Osteoblast (primary cell): ENCODE data around the gene LRRK1. TPM values are rescaled to one million over a fixed set of nuclear protein-coding genes. Genes with fewer than 3 reads are reported as not detected.
A peak's percentile ranks its signal among the peaks of the same experiment; 100 is the strongest.

ENCODE experiments used
- DNase-seq: peaks from one replicate; pipeline ENCODE4 v3.0.0; 2011; ENCODE audit warnings: low spot score, mixed read lengths; ENCODE audit not compliant: insufficient read length; ENCODE audit errors: missing footprints
- H2AFZ ChIP-seq: 2 replicates; pipeline ENCODE4 v1.6.0; 2011; ENCODE audit warnings: mild to moderate bottlenecking, low read length
- H3K27ac ChIP-seq: 2 replicates; pipeline ENCODE4 v1.5.1; 2011; ENCODE audit warnings: mild to moderate bottlenecking, low read depth, low read length, moderate library complexity
- H3K27me3 ChIP-seq: 2 replicates; pipeline ENCODE4 v1.6.0; 2012; ENCODE audit warnings: mild to moderate bottlenecking, control low read depth, inconsistent platforms, low read length, moderate library complexity; ENCODE audit not compliant: insufficient read depth
- H3K36me3 ChIP-seq: 2 replicates; pipeline ENCODE4 v1.5.1; 2011; ENCODE audit warnings: mild to moderate bottlenecking, low read length, control low read depth, moderate library complexity; ENCODE audit not compliant: insufficient read depth
- H3K4me1 ChIP-seq: 2 replicates; pipeline ENCODE4 v1.5.1; 2011; ENCODE audit warnings: mild to moderate bottlenecking, low read length, control low read depth, moderate library complexity; ENCODE audit not compliant: insufficient read depth
- H3K4me2 ChIP-seq: 2 replicates; pipeline ENCODE4 v1.6.0; 2011; ENCODE audit warnings: mild to moderate bottlenecking, low read length; ENCODE audit not compliant: insufficient read depth
- H3K4me3 ChIP-seq: fragments of 200-600 bp; sonication (generic); 3 replicates; pipeline ENCODE4 v1.5.1; 2012; ENCODE audit warnings: mild to moderate bottlenecking, low read length, inconsistent platforms; ENCODE audit not compliant: insufficient read depth
- H3K79me2 ChIP-seq: 2 replicates; pipeline ENCODE4 v1.6.0; 2012; ENCODE audit warnings: mild to moderate bottlenecking, low read length, control low read depth, inconsistent platforms; ENCODE audit not compliant: insufficient read depth
- H3K9me3 ChIP-seq: 2 replicates; pipeline ENCODE4 v1.5.1; 2011; ENCODE audit warnings: low read depth, low read length, control low read depth
- H4K20me1 ChIP-seq: 2 replicates; pipeline ENCODE4 v1.6.0; 2012; ENCODE audit warnings: mild to moderate bottlenecking, low read length, control low read depth; ENCODE audit not compliant: insufficient read depth
- CTCF ChIP-seq: IDR thresholded peaks from 2 replicates; pipeline ENCODE4 v1.5.1; 2011; ENCODE audit warnings: mild to moderate bottlenecking, low read depth, low read length, moderate library complexity; ENCODE audit errors: extremely low read depth
- total RNA-seq: library from RNA; depleted of rRNA; stranded (reverse); fragments of >200 nt; gene quantifications from 2 replicates; pipeline ENCODE4 v1.2.3, GENCODE V29; 2012

The LRRK1 gene
- total RNA-seq, 1 donor, result 15.2 TPM

GRCh38 chr15:101054116-101054515 lies 135.0 kb downstream of the LRRK1 start:
- H3K27ac ChIP-seq, result no peak overlapping the region
- no peak for TF ChIP-seq CTCF

GRCh38 chr15:101054991-101055390 lies 135.8 kb downstream of the LRRK1 start:
- Histone ChIP-seq H3K4me1 (no peaks in the 10 kb centered on the region), H3K9me3 (no peaks in the 10 kb centered on the region), H4K20me1 (no peaks in the 10 kb centered on the region), H3K4me2 (no peak overlapping the region), H3K4me3 (no peak overlapping the region), H2AFZ (no peak overlapping the region), H3K27me3 (no peaks in the 10 kb centered on the region), H3K79me2 (no peaks in the 10 kb centered on the region), H3K27ac (no peak overlapping the region), H3K36me3 (peaks cover 64% of the 10 kb centered on the region)
- TF ChIP-seq CTCF, result no peak
- DNase-seq, result peak; percentile 68

More at GRCh38 chr15:101054116-101054515, 135.0 kb downstream of the LRRK1 start:
- Histone ChIP-seq H4K20me1 (no peaks in the 10 kb centered on the region), H3K36me3 (peaks cover 61% of the 10 kb centered on the region), H3K4me1 (no peaks in the 10 kb centered on the region), H3K4me3 (no peak overlapping the region), H3K4me2 (no peak overlapping the region), H2AFZ (no peak overlapping the region), H3K27me3 (no peaks in the 10 kb centered on the region), H3K79me2 (no peaks in the 10 kb centered on the region), H3K9me3 (no peaks in the 10 kb centered on the region)
- peak; percentile 39 for DNase-seq

- DNase-seq, result peak; percentile 85
- Histone ChIP-seq H2AFZ (no peak overlapping the region), H3K4me1 (no peaks in the 10 kb centered on the region), H3K36me3 (peaks cover 64% of the 10 kb centered on the region), H3K79me2 (no peaks in the 10 kb centered on the region), H3K9me3 (no peaks in the 10 kb centered on the region), H4K20me1 (no peaks in the 10 kb centered on the region), H3K4me3 (no peak overlapping the region), H3K27ac (no peak overlapping the region), H3K27me3 (no peaks in the 10 kb centered on the region), H3K4me2 (no peak overlapping the region)
- TF ChIP-seq CTCF, result no peak
Measured at GRCh38 chr15:101055411-101055810, 136.3 kb downstream of the LRRK1 start.

GRCh38 chr15:101056366-101057334 lies 137.5 kb downstream of the LRRK1 start:
- no peaks in the 10 kb centered on the region for H3K79me2 ChIP-seq
- no peaks in the 10 kb centered on the region for H3K4me1 ChIP-seq
- H4K20me1 ChIP-seq, result no peaks in the 10 kb centered on the region
- no peak overlapping the region for H2AFZ ChIP-seq
- no peak for TF ChIP-seq CTCF
- H3K36me3 ChIP-seq, result peaks cover 70% of the 10 kb centered on the region
- H3K27me3 ChIP-seq, result no peaks in the 10 kb centered on the region
- no peak overlapping the region for H3K4me2 ChIP-seq
- no peak overlapping the region for H3K27ac ChIP-seq
- DNase-seq, result peak; percentile 66
- H3K4me3 ChIP-seq, result no peak overlapping the region
- H3K9me3 ChIP-seq, result no peaks in the 10 kb centered on the region
